Caco-2 (cell line): ENCODE data around the gene SPNS2. TPM values are rescaled to one million over a fixed set of nuclear protein-coding genes. Genes with fewer than 3 reads are reported as not detected.

ENCODE experiments used
- BruUV-seq: library from RNA; stranded (reverse); fragments of 400-500 nt; replicated peaks from 2 replicates; lab custom pipeline; 2021; lab: Mats Ljungman, UMichigan
- CTCF ChIA-PET: fragments of 300-600 bp; sonication (Branson Sonifier 250); formaldehyde crosslinking; loops from one replicate; lab custom pipeline; 2022; ENCODE audit warnings: antibody characterized with exemption; lab: Charles Lee
- POLR2A ChIA-PET: fragments of 300-600 bp; sonication (Branson Sonifier 250); formaldehyde crosslinking; loops from one replicate; lab custom pipeline; 2022; ENCODE audit warnings: antibody characterized with exemption; lab: Charles Lee
- DNase-seq, 2 experiments: peaks; one replicate each; pipeline versions ENCODE4 v3.0.0 to v3.0.0-alpha.2; 2020 to 2022
- H3K27me3 ChIP-seq: replicated peaks from 2 replicates; pipeline ENCODE4 v1.6.0; 2011; ENCODE audit warnings: low read length; ENCODE audit not compliant: control insufficient read depth, insufficient read depth
- H3K36me3 ChIP-seq: 2 replicates; pipeline ENCODE4 v1.5.1; 2011; ENCODE audit warnings: low read length; ENCODE audit not compliant: control insufficient read depth, insufficient read depth
- H3K4me1 ChIP-seq: fragments of 250-450 bp; sonication (Bioruptor Pico); 2 replicates; pipeline ENCODE4 v1.5.1; 2020; ENCODE audit warnings: mild to moderate bottlenecking
- H3K4me3 ChIP-seq: 2 replicates; pipeline ENCODE4 v1.5.1; 2011; ENCODE audit warnings: low read depth, mild to moderate bottlenecking, control low read depth, low read length
- H3K9me3 ChIP-seq: fragments of 250-450 bp; sonication (Bioruptor Pico); 2 replicates; pipeline ENCODE4 v1.5.1; 2020; ENCODE audit warnings: mild to moderate bottlenecking, moderate library complexity
- H3K27ac Mint-ChIP-seq: one replicate; pipeline ENCODE4 v1.8.0; 2022; ENCODE audit warnings: mixed read lengths; ENCODE audit not compliant: unreplicated experiment
- H3K27me3 Mint-ChIP-seq: one replicate; pipeline ENCODE4 v1.8.0; 2022; ENCODE audit warnings: mixed read lengths; ENCODE audit not compliant: insufficient read depth, unreplicated experiment
- H3K36me3 Mint-ChIP-seq: one replicate; pipeline ENCODE4 v1.8.0; 2022; ENCODE audit warnings: mild to moderate bottlenecking, mixed read lengths; ENCODE audit not compliant: insufficient read depth, unreplicated experiment
- H3K4me1 Mint-ChIP-seq: one replicate; pipeline ENCODE4 v1.8.0; 2022; ENCODE audit warnings: low read depth, mixed read lengths; ENCODE audit not compliant: unreplicated experiment
- H3K4me3 Mint-ChIP-seq: one replicate; pipeline ENCODE4 v1.8.0; 2022; ENCODE audit warnings: mild to moderate bottlenecking, moderate library complexity, mixed read lengths; ENCODE audit not compliant: unreplicated experiment
- H3K9me3 Mint-ChIP-seq: one replicate; pipeline ENCODE4 v1.8.0; 2022; ENCODE audit warnings: mixed read lengths; ENCODE audit not compliant: unreplicated experiment
- CTCF ChIP-seq, 2 experiments: fragments of 200-600 bp in 1 of 2; IDR thresholded peaks; 1 replicate in 1 of 2; 2 replicates in 1 of 2; pipeline versions ENCODE4 v1.5.1 to v1.8.0; 2011 to 2022; ENCODE audit warnings: antibody characterized with exemption in 1 of 2, control low read depth in 1 of 2, inconsistent platforms in 1 of 2, low read depth in 1 of 2, low read length in 1 of 2, mild to moderate bottlenecking in 1 of 2, moderate library complexity in 1 of 2; ENCODE audit not compliant: insufficient read depth in 1 of 2, severe bottlenecking in 1 of 2, unreplicated experiment in 1 of 2
- intact Hi-C: fragments of 100-400 bp; cut with micrococcal nuclease; formaldehyde crosslinking; loops from one replicate; pipeline ENCODE4 v1.10.0; 2022; ENCODE audit not compliant: unreplicated experiment
- total RNA-seq: library from RNA; stranded (reverse); gene quantifications from 2 replicates; pipeline ENCODE4 v1.2.3, GENCODE V29; 2022

Gene SPNS2
- total RNA-seq, 1 experiment from 2014 or later = 1.00 TPM

GRCh38 chr17:4523946-4524345, 25.3 kb downstream of the SPNS2 start:
- H3K27me3 Mint-ChIP-seq = no peaks in the 10 kb centered on the region
- DNase-seq = no peak
- no TSS peak for BruUV-seq
- no peaks in the 10 kb centered on the region for H3K36me3 Mint-ChIP-seq
- ChIA-PET POLR2A (no interaction called here), CTCF (no interaction called here)
- Histone ChIP-seq H3K27me3 (no peaks in the 10 kb centered on the region), H3K4me1 (no peaks in the 10 kb centered on the region), H3K9me3 (no peaks in the 10 kb centered on the region), H3K4me3 (no peak overlapping the region), H3K36me3 (no peaks in the 10 kb centered on the region)
- no peak for TF ChIP-seq CTCF (IDR thresholded peaks at IDR 0.05; ENCODE audit: insufficient read depth in 1 of 2, low read depth in 1 of 2, low read length in 1 of 2, severe bottlenecking in 1 of 2, unreplicated experiment in 1 of 2)
- no peaks in the 10 kb centered on the region for H3K4me1 Mint-ChIP-seq
- H3K4me3 Mint-ChIP-seq = no peak overlapping the region
- intact Hi-C loops = no loop called here
- H3K27ac Mint-ChIP-seq = no peak overlapping the region
- no peaks in the 10 kb centered on the region for H3K9me3 Mint-ChIP-seq

- POLR2A ChIA-PET = no interaction called here
These were observed 27.2 kb downstream of the SPNS2 start for GRCh38 chr17:4525691-4526397.

GRCh38 chr17:4527134-4527533, 28.5 kb downstream of the SPNS2 start:
- H3K4me1 ChIP-seq = no peaks in the 10 kb centered on the region
- H3K4me3 ChIP-seq = no peak overlapping the region
- BruUV-seq = no TSS peak
- Mint-ChIP-seq H3K4me3 (no peak overlapping the region), H3K4me1 (no peaks in the 10 kb centered on the region), H3K27ac (no peak overlapping the region), H3K9me3 (no peaks in the 10 kb centered on the region), H3K36me3 (no peaks in the 10 kb centered on the region), H3K27me3 (no peaks in the 10 kb centered on the region)
- POLR2A ChIA-PET = no interaction called here
- no peak for TF ChIP-seq CTCF (IDR thresholded peaks at IDR 0.05; ENCODE audit: insufficient read depth in 1 of 2, low read depth in 1 of 2, low read length in 1 of 2, severe bottlenecking in 1 of 2, unreplicated experiment in 1 of 2)
- intact Hi-C loops = no loop called here
- H3K27me3 ChIP-seq = no peaks in the 10 kb centered on the region
- no peaks in the 10 kb centered on the region for H3K9me3 ChIP-seq
- no peaks in the 10 kb centered on the region for H3K36me3 ChIP-seq
- CTCF ChIA-PET = no interaction called here
- DNase-seq = no peak

More at GRCh38 chr17:4525691-4526397, 27.2 kb downstream of the SPNS2 start:
- no TSS peak for BruUV-seq
- no peaks in the 10 kb centered on the region for H3K4me1 Mint-ChIP-seq
- no peaks in the 10 kb centered on the region for H3K36me3 Mint-ChIP-seq
- no peaks in the 10 kb centered on the region for H3K9me3 Mint-ChIP-seq
- no peaks in the 10 kb centered on the region for H3K36me3 ChIP-seq
- H3K9me3 ChIP-seq = no peaks in the 10 kb centered on the region
- no peak overlapping the region for H3K4me3 ChIP-seq
- intact Hi-C loops = no loop called here
- no peak overlapping the region for H3K27ac Mint-ChIP-seq
- H3K4me1 ChIP-seq = no peaks in the 10 kb centered on the region
- no peaks in the 10 kb centered on the region for H3K27me3 Mint-ChIP-seq
- H3K4me3 Mint-ChIP-seq = no peak overlapping the region
- CTCF ChIA-PET = no interaction called here
- no peak for TF ChIP-seq CTCF (IDR thresholded peaks at IDR 0.05; ENCODE audit: insufficient read depth in 1 of 2, low read depth in 1 of 2, low read length in 1 of 2, severe bottlenecking in 1 of 2, unreplicated experiment in 1 of 2)
- H3K27me3 ChIP-seq = no peaks in the 10 kb centered on the region
- DNase-seq = no peak
